Erythroblast (primary cell): ENCODE data around the gene HSDL1.

ENCODE experiments used
- DNase-seq, 2 experiments: peaks; one replicate each; lab custom pipeline; 2025; lab: John Stamatoyannopoulos, UW
- GATA1 ChIP-seq: IDR thresholded peaks from 2 replicates; pipeline ENCODE4 v1.6.1; 2011; ENCODE audit warnings: low read depth, mild to moderate bottlenecking, control low read depth, low read length, moderate library complexity
- POLR2A ChIP-seq: IDR thresholded peaks from 2 replicates; pipeline ENCODE4 v1.6.1; 2011; ENCODE audit warnings: mild to moderate bottlenecking, low read length

Gene HSDL1

DNA sequence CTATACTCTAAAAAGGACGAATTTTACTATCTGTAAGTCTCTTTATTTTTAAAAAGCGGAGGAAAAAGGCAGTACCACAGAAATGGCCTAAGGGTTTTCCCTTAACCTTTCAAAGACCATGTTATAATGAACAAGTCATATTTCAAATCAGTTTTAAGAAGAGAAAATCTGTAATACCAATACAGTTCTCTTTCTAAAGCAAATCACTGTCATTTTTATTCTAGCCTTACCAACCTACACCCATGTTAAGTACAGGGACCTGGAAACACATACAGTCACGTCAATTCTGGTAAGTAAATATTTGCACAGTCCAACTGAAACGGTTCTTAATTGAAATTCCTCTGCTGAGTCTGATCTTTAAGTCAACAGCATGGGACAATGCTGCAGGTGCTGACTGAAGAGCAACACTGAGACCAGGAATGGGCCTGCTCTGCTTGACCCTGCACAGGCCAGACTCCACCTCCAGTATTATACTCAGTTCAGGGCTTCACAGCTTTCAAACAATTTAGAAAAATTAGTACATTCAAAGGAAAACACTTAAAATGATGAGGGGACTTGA lies 48.5 kb downstream of the HSDL1 start:
- DNase-seq: no peak
- no peak for TF ChIP-seq POLR2A
- no peak for TF ChIP-seq GATA1

DNA sequence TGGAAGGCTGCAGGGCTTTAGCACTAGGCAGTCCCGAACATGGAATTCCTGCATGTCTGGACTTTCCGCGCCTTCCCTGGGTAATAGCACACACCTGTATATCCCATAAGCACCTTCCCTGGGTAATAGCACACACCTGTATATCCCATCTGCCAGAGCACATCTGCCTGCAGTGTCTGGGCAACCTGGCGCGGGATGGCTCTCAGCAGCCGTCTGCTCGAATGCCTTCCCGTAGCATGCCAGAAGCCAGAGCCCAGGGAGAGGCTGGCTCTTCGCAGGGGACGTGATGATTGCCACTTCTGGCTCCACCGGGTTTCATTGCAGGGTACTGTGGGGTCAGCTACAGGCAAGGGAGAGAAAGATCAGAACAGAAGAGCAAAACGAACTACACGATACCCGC lies 49.5 kb downstream of the HSDL1 start:
- TF ChIP-seq GATA1 (no peak), POLR2A (no peak)
- DNase-seq: no peak

- TF ChIP-seq GATA1: no peak
- no peak for TF ChIP-seq POLR2A
- DNase-seq: no peak
Measured at GRCh38 chr16:84093879-84094270, 51.1 kb downstream of the HSDL1 start.

DNA sequence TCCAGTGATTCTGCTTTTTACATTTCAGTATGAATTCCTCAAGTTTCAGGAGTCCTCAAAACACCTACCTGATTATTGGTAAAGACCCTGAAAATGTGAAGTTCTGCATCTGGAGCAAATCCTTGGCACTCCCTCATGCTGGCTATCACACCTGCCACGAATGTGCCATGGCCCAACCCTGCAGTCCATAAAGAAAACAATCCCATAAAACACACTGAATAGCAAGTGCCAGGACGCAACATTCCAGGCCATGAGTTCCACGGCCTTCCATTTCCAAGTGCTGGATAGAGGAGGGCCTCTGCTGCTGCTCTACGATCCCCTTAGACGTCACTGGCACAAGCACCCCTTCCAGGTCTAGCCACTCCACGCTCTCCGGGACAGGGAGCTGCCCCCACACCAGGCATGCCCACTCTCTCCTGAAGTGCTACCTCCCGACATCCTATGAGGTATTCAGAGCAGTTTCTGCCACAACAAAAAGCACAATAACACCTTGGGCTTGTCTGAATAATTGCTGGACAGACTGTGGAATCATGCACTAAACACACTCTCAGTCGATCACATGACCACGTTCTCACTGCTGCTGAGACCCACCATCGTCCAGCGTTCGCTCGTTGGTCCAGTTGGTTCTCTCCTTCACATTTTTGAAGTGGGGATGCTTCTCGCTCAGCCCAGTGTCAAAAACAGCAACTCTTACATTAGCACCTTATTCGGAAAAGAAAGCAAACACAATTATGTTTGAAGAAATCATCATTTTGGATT lies 51.7 kb downstream of the HSDL1 start:
- TF ChIP-seq POLR2A (no peak), GATA1 (no peak)
- DNase-seq: no peak

- TF ChIP-seq POLR2A: no peak
- no peak for TF ChIP-seq GATA1
- no peak for DNase-seq
Measured at GRCh38 chr16:84091460-84091859, 53.5 kb downstream of the HSDL1 start.

DNA sequence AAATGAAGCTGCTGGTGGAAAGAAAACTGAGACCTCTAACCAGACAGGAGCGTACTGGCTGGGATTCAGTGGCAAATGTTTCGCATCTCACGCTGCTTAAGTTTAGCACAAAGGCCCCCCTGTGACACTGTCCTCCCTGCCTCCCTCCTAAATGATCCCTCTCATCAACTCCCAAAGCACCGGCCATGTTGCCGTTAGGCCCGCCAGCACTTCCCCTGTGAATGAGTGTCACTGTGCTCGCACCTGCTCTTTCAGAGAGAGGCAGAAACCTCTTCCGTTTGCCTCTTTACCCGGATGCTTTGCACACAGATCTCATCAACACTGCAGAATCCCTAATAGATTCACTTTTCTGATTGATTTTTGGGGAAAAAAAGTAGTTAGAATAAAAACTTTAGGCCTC lies 54.8 kb downstream of the HSDL1 start:
- DNase-seq: no peak
- TF ChIP-seq POLR2A (no peak), GATA1 (no peak)

GRCh38 chr16:84088695-84089395 lies 56.1 kb downstream of the HSDL1 start:
- DNase-seq: peak; percentile 23 to 35
- TF ChIP-seq GATA1 (no peak), POLR2A (no peak)

- no peak for DNase-seq
- TF ChIP-seq POLR2A (no peak), GATA1 (no peak)
Measured at GRCh38 chr16:84087466-84088151, 57.4 kb downstream of the HSDL1 start.

- DNase-seq: no peak
- TF ChIP-seq GATA1: no peak
- TF ChIP-seq POLR2A: no peak
Measured at GRCh38 chr16:84087001-84087400, 58.0 kb downstream of the HSDL1 start.

GRCh38 chr16:84086341-84086740 lies 58.6 kb downstream of the HSDL1 start:
- TF ChIP-seq POLR2A (no peak), GATA1 (no peak)
- DNase-seq: no peak

DNA sequence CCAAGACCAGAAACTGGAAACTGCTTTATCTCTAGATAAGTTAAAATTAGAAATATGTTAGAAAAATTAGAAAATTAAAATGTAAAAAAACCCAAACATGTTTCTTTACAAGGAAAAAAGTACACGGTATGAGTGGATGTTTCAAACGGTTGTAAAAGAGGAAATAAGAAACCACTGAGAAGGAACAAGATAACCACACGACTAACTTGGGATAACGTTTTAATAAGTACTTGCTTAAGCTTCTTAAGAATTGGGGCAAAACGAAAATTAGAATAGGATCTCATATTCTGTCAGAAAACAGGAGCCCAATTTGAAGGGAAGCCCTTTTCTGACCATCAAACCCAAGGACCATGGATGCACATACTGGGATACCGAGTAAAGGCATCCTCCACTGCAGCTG lies 59.2 kb downstream of the HSDL1 start:
- TF ChIP-seq GATA1 (no peak), POLR2A (no peak)

DNA sequence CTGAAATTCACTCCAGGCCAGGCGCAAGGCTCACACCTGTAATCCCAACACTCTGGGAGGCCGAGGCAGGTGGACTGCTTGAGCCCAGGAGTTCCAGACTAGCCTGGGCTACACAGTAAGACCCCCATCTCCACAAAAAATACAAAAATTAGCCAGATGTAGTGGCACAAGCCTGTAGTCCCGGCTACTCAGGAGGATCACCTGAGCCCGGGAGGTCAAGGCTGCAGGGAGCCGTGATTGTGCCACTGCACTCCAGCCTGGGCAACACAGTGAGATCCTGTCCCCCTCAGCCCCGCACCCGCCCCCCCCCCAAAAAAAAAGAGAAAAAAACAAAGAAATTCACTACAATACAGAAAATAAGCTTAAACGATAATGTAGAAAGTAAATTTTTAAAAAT lies 59.7 kb downstream of the HSDL1 start:
- no peak for DNase-seq
- no peak for TF ChIP-seq GATA1
- TF ChIP-seq POLR2A: no peak

More for the DNA sequence above, 59.2 kb downstream of the HSDL1 start:
- DNase-seq: peak; percentile 19 to 20

GRCh38 chr16:84084570-84085270 lies 60.3 kb downstream of the HSDL1 start:
- TF ChIP-seq POLR2A (no peak), GATA1 (no peak)
- DNase-seq: peak; percentile 76 to 86
